ENCODE data around the gene ARMCX6.

DNA sequence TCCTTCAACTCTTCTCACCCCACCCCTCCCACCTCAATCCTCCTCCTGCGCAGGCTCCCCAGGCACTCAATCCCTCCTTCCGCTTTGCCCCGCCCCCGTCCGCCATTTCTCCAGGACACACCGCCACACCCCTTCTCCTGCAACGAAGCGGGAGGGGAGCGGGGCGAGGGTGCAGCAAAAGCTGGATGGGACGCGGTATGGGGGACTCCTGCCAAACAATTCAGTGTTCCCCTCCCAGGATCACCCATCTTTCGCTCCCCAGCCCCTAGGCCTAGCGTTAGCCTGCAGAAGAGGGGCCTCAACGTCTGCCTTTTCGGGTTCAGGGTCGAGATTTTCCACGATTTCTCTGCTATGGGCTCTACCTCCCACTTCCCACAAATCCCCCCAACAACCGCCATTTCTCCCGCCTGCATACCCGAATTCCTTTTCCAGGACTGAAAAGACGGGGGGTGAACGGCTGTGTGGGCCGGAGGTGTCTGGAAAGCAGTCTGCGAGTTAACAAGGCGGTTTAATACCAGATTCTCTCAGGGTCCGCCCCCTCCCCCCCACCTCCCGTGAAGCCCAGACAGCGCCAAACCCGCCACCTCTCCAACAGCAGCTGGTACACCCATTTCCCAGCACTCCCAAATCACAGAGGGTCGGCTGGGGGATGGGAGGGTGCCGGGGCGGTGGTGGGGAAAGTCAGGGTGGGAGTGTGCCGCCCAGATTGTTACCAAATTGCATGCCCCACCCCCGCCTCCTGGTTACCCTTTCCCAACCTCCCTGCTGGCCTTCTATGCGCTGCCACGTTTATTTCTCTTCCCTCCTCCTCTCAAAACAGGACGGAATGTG is 41.1 kb upstream of the ARMCX6 start:
- TF ChIP-seq POLR2A (IDR thresholded peaks at IDR 0.05) = no peak
- TF ChIP-seq, protein P1, sequence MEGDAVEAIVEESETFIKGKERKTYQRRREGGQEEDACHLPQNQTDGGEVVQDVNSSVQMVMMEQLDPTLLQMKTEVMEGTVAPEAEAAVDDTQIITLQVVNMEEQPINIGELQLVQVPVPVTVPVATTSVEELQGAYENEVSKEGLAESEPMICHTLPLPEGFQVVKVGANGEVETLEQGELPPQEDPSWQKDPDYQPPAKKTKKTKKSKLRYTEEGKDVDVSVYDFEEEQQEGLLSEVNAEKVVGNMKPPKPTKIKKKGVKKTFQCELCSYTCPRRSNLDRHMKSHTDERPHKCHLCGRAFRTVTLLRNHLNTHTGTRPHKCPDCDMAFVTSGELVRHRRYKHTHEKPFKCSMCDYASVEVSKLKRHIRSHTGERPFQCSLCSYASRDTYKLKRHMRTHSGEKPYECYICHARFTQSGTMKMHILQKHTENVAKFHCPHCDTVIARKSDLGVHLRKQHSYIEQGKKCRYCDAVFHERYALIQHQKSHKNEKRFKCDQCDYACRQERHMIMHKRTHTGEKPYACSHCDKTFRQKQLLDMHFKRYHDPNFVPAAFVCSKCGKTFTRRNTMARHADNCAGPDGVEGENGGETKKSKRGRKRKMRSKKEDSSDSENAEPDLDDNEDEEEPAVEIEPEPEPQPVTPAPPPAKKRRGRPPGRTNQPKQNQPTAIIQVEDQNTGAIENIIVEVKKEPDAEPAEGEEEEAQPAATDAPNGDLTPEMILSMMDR (IDR thresholded peaks at IDR 0.05) = no peak

All from lower leg skin (tissue), 3 donors.